GM08714 (cell line): ENCODE results near the gene PGAM2.

Source experiments
- H3K4me3 ChIP-seq: fragments of 200-500 bp; sonication (Bioruptor generic); 2 replicates; pipeline ENCODE4 v1.5.1; 2014; ENCODE audit warnings: mild to moderate bottlenecking, low read length, inconsistent platforms
- ZNF274 ChIP-seq: IDR thresholded peaks from 2 replicates; pipeline ENCODE4 v1.6.1; 2012; ENCODE audit warnings: mild to moderate bottlenecking, low read depth, low read length

PGAM2 gene

DNA sequence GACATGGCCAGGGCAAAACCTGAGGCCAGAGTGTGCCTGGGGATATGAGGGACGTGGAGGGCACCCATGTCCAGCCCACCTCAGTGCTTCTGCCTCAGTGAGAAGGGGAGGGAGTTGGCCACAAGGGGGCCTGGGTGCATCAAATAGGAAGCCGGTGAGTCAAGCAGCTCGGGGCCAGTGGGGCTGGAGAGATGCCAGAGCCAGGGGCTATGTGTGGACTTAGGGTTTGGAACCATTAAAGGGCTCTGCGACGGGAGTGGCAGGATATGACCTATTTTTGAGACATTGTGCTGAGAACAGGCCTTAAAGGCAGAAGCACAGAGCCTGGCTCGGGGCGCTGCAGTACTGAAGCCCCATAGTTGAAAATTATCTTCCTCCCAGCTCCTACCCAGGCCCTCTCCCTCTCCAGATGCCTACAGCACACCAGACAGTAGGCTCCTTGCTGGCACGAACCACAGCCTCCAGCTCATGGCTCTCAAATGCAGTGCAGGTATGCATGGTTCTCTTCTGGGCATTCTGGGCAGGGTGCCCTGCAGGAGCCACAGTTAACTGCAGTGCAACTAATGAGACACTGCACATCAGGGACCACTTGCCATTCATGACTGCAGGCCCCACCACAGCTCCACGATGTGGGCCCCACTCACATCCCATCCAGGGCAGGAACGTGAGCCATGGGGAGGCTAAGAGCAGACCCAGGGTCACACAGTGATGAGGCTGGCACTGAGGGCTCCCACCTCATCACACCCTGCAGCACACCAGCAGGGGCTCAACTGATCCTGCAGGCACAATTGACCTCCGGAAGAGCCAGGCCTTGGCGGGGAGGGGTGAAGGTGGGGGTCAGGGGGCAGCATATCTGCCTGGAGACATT is 7.2 kb upstream of the PGAM2 start:
- no peak for TF ChIP-seq ZNF274
- no peak overlapping the region for H3K4me3 ChIP-seq

DNA sequence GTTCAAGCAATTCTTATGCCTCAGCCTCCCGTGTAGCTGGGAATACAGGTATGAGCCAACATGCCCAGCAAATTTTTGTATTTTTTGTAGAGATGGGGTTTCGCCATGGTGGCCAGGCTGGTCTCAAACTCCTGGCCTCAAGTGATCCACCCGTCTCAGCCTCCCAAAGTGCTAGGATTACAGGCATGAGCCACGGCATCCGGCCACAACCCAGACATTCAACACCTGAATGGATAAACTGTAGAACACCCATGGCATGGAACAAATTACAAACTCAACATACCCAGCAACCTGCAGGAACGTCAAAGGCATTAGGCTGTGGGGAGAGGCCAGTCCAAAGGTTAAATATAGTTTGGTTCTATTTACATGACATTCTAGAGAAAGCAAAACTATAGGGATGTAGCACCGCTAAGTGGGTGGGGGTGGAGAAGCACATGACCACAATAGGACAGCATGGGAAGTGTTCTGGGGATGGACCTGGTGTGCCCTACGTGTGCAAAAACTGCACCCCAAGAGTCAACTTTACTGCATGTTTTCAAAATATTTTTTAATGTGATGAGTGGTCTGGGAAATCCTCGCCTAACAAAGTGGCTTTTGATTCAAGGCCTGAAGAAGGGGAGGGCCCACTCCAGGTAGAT is 6.5 kb upstream of the PGAM2 start:
- TF ChIP-seq ZNF274 = no peak
- no peak overlapping the region for H3K4me3 ChIP-seq

DNA sequence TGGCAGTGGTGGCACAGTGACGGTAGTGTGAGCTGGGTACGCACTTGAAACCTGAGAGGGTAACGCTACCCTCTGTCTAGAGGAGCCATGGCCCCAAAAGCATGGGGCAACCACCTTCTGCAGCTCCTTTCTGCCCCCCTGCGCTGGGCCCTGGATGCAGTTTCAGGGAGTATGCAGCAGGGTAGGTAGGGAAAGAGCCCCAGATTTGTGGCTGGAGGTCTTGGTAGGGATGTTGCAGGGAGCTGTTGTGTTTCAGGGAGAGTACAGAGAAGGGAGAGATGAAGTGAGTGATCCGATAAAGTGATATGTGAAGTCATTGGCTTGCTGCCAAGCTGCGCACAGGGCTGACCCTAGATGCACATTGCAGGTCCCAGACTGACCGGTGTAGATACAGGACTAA is 2.7 kb upstream of the PGAM2 start:
- no peak for TF ChIP-seq ZNF274
- H3K4me3 ChIP-seq = no peak overlapping the region

DNA sequence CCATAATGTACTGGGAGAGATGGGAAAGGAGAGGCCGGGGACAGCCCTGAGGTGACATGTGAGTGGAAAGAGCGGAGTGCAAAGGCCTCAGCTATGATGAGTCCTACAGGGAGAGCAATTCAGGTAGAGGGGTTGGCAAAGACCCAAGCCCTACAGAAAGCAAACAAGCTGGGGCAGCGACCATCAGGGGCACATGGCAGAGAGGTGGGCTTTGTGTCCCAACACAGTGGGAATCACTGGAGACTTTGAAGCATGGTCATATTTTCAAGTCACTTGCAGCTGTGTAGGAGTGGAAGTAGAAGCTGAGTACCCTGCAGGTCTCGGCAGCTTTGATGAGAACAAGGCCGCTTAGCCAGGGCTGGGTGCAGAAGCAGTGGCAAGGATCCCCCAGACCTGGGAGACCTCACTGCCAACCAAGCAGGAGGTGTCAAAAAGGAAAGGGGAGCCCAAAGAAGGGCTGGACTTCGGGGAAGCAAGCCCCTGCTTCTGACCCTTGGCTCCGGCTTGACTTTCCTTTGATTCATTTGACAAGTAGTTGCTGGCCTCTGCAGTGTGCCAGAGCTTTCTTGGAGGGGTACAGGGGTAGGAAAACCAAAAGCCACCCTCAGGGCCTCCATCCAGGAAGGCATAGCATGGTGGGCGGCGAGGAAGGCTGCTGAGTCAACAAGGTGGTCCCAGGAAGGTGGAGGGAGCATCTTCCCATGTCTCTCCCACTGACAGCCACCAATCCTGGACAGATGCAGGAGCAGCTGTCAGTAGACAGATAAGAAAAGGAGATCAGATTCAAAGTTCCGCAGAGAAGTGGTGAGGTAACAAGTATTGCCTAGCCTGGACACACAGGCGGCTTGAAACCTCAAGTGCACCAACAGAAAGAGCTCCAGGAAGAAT is 1.9 kb upstream of the PGAM2 start:
- no peak for TF ChIP-seq ZNF274
- H3K4me3 ChIP-seq = no peak overlapping the region

DNA sequence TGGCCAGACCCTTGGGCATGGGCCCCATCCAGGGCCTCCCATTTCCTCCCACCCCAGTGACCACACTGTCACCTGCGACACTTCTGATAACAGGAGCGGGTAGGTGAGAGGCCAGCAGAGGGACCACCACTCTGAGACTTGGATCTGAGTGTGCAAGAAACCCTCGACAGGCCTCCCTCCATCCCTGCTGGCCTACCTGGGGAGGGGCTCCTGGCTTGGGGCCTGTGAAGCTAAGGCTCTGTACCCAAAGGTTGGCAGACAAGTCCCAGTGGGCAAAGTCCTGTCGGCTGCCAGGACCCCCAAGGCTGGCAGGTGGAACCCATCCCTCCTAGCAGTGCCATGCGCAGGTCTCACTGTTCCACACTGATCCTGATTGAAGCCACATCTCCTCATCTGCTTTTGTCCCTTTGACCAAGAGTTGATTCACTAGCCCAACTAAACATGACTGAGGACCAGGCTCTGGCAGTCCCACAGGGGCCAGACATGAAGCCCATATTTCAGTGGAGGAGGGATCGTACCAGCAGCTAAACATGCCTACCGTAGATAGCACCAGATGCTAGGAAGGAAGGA is 1.2 kb upstream of the PGAM2 start:
- TF ChIP-seq ZNF274 = no peak
- no peak overlapping the region for H3K4me3 ChIP-seq

DNA sequence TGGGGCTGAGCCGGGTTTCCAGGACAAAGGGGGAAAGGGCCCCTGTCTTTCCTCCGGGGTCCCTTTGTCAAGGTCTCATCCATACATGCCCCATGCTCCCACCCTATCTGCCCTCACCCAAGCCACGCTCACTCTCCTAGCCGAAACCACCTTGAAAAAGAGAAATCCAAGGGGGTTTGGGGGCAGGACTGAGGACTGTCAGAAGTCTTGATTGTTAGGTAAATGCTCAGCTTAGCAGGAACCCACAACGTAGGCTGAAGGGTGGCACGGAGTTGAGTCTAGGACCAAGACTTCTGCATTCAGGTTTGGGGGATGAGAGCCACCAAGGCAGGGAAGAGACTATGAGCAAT is 719 bp upstream of the PGAM2 start:
- H3K4me3 ChIP-seq = no peak overlapping the region
- no peak for TF ChIP-seq ZNF274

DNA sequence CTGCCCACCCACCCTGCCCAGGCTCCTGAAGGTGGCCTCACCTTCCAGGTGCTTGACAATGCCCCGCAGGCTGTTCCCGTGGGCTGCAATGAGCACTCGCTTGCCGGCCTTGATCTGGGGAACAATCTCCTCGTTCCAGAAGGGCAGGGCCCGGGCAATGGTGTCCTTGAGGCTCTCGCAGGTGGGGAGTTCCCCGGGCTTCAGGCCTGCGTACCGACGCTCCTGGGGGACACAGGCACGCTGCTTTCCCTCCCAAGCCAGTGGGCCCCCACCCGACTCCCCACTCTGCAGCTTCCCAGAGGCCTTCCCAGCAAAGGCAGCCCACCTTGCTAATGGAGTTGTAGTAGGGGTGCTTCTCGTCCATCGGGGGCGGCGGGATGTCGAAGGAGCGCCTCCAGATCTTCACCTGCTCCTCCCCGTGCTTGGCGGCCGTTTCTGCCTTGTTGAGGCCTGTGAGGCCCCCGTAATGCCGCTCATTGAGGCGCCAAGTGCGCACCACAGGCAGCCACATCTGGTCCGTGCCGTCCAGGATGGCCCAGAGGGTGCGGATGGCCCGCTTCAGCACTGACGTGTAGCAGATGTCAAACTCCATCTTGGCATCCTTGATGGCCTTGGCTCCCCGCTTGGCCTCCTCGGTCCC is 456 bp downstream of the PGAM2 start:
- TF ChIP-seq ZNF274 = no peak
- H3K4me3 ChIP-seq = no peak overlapping the region

DNA sequence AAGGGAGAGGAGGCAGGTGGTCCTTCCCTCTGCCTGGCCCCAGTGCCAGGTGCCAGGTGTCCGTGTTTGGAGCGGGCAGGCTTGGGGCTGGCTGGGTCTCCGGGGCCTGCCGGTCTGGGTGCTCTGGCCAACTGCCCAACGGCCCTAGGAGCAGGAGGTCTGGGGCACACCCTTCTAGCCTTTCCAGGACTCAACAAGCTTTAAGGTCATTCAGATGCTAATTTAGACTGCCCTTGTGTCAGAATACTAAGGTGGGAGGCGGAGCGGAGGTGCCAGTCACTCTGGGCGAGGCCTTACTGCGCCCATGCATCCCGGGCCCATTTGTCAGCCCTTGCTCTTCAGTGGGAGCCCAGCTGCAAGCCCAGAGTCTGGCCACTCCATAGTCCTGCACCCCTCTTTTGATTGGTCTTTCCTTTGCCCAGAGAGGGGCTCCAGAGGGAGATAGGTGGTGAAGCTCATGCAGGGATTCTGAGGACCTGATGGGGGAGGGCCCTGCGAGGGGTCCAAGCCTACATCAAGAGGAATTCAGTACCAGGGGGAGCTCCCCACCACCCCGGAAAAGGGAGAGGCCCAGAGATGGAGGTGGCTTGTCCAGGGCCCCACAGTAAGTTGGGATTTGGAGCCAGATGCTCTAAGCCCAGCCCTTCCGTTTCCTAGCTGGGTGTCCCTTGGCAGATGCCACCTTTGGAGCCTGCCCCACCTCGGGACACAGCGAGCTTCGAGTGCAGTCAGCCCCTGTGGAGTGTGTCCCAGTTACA is 1.3 kb downstream of the PGAM2 start:
- H3K4me3 ChIP-seq = no peak overlapping the region

DNA sequence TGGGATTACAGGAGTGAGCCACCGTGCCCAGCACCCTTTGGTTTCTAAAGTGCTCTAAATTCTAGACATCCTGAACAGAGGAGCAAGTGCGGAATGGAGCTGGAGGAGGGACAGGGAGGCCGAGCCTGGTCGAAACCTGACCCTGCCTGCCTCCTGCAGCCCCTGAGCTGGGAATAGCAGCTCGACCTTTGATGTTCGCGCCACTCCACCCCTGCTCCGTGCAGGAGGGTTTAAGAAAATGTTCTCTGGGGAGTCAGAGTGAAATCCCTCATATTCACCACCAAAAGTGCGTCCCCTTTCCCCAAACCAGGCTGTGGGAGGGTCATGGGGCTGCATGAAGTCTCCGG is 1.8 kb downstream of the PGAM2 start:
- TF ChIP-seq ZNF274 = no peak
- no peak overlapping the region for H3K4me3 ChIP-seq

More for the DNA sequence above, 1.3 kb downstream of the PGAM2 start:
- TF ChIP-seq ZNF274 = no peak

DNA sequence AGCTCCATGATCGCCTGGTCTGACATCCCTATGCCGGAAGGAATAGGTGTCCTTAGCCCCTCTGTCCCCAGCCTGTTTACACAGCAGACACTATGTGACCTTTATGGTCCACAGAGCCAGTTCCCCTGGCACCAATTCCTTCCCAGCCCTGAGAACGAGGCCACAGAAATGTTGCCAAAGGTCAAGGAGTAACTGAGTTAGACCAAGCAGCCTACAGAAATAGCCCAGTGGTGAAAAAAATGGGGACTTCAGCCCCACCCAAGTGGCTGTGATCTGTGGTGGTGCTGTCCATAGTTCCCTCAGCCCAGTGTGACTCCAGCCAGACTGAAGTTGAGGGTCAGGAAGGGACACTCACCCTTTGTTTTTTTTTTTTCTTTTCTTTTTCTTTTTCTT is 2.5 kb downstream of the PGAM2 start:
- TF ChIP-seq ZNF274 = no peak
- no peak overlapping the region for H3K4me3 ChIP-seq

DNA sequence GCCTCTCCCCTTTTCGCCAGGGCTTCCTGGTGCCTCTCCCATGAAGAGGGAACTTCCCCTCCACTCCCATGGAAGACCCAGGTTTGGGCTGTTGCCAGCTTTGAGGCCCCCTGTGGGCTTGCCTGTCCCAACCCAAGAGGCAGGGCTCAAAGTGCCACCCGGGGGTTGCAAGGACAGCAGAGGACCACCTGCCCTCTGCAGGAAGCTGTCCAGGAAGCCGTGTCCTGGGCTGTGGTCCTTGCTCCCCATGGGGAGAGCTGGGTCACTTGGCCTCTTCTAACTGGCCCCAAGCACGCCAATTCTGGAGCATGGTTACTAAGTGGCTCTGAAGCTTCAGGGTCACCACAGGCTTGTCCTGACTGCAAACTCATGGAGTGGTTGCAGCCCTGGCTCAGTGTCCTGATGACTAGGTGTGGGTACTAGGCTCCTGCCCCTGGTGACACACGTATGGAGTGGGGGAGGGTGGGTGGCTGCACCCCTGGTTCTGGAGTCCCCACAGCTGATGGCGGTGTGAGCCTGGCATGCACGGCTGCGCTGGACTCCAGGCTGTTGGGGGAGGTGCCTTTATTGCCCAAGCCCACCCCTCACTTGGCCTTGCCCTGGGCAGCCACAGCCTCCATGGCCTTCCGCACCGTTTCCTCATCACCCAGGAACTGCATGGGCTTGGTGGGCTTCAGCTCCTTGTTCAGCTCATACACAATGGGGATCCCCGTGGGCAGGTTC is 3.0 kb downstream of the PGAM2 start:
- H3K4me3 ChIP-seq = no peak overlapping the region
- TF ChIP-seq ZNF274 = no peak

DNA sequence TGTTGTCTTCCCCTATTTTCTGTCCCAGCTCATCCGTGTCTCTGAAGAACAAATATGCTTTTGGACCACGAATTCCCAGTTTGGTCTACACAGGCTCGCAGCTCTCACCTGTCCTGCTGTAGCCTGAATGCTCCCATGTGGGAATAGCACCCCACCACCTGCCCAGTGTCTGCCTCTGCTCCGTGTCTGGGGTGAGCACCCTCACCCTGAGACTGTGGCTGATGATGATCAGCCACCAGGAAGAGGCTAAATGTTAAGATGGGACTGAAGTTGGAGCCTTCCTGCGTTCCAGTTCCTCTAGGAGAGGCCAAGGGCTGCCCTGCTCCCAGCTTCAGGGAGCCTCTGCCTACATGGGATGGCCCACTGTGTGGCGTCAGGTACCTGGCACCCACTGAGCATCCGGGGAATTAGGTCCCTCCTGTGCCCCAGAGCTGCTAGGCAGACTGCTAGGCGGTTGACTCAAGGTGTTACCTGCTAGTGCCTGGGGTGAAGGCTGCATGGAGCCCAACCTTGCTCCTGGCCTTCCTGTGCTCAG is 3.7 kb downstream of the PGAM2 start:
- TF ChIP-seq ZNF274 = no peak
- H3K4me3 ChIP-seq = no peak overlapping the region
